GM19438 (cell line): ENCODE measurements around the gene ITGBL1.

Experiments used
- ATAC-seq: cut with Tn5 transposase; IDR thresholded peaks from one replicate; pipeline ENCODE4 v1.9.1; 2021; ENCODE audit warnings: low read depth; ENCODE audit not compliant: unreplicated experiment

ITGBL1 gene, protein sequence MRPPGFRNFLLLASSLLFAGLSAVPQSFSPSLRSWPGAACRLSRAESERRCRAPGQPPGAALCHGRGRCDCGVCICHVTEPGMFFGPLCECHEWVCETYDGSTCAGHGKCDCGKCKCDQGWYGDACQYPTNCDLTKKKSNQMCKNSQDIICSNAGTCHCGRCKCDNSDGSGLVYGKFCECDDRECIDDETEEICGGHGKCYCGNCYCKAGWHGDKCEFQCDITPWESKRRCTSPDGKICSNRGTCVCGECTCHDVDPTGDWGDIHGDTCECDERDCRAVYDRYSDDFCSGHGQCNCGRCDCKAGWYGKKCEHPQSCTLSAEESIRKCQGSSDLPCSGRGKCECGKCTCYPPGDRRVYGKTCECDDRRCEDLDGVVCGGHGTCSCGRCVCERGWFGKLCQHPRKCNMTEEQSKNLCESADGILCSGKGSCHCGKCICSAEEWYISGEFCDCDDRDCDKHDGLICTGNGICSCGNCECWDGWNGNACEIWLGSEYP

DNA sequence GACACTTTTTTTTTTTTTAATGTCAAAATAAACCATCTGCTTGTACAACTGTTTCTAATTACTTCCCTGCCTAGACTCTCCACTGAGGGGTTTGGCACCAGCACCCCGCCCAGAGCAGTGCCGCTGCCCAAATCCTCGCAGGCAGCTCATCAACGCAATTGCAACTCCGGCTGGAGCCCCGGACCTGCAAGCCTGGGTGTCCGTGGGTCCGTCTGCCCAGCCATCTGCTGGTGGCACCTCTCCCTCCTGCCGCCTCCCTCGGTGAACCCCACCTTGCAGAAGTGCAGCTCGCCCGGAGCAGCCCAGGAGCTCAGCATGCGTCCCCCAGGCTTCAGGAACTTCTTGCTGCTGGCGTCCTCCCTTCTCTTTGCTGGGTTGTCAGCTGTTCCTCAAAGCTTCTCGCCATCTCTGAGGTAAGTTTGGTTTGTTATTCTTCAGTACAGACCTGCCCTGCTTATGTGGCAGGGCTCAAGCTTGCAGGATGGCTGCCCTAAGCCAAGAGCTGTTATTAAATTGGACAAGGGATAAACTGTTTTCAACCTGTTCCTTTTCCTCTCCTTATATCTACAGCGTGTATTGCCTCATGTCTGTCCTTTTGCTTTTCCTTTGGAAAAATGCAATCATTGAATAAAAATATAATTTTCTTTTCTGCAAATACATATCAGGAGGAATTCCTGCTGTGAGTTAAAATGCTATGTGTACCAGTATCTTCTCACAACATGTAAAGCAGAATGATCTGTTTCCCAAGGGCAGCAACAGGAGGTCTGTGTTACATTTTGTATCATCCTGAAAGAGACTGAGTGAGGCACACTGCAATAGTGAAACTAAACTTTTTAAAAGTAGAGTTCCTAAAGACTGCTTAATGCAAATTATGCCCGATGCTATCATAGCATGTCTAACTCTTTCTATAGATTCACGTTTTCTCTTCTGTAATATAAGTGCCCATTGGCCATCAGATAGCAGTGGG lies at the start of gene ITGBL1:
TSS of gene ITGBL1 (plus strand) at position 157 of the 967 bp plus-strand sequence. CDS start at position 316, 159 bp downstream.
- peak; percentile 70 for ATAC-seq

- no peak for ATAC-seq
Observed at GRCh38 chr13:101406791-101407190, 45.7 kb upstream of the ITGBL1 start.

GRCh38 chr13:101408154-101408553 lies 44.3 kb upstream of the ITGBL1 start:
- no peak for ATAC-seq

GRCh38 chr13:101408992-101409656 lies 43.4 kb upstream of the ITGBL1 start:
- no peak for ATAC-seq

DNA sequence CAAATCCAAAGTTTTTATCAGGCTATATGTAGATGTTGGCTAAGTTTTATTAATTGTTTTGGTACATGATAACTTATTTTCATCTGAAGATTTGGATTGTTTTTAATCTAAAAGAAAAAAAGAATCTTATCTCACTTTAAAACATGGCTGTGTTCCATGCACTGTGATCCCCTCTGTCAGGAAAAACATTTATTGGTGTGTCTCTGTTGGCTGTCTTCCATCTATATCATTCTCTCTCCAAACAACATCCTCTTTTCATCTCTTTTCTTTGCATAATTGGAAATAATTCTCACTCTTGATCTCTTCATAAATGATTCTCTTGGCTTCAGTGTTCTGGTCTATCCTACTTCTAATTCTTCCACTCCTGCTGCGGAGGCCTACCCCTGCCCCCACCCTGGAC lies 40.4 kb upstream of the ITGBL1 start:
- no peak for ATAC-seq

GRCh38 chr13:101415358-101416174 lies 36.9 kb upstream of the ITGBL1 start:
- ATAC-seq = peak; percentile 2

GRCh38 chr13:101416181-101417042 lies 36.1 kb upstream of the ITGBL1 start, which contains the start of gene NALCN:
NALCN (minus strand) TSS chr13:101416508; CDS start chr13:101399126, 17,382 bp downstream.
- ATAC-seq = peak; percentile 50

DNA sequence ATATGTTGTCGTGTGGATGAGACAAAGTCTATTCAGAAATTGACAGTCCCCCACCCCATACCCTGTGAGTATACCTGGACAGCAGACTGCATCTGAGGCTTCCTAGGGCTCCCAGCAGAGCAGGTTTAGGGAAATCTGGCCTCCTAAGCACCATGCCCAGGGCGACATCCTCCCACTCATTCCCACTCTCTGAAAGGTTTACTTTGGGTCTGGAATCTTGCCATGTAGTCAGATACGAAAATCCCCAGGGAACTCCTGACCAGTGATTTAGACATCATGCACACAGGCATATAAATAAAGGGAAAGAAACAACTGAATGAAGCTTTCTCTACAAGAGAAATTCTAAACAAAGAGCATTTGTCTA lies 35.5 kb upstream of the ITGBL1 start:
- peak; percentile 18 for ATAC-seq

DNA sequence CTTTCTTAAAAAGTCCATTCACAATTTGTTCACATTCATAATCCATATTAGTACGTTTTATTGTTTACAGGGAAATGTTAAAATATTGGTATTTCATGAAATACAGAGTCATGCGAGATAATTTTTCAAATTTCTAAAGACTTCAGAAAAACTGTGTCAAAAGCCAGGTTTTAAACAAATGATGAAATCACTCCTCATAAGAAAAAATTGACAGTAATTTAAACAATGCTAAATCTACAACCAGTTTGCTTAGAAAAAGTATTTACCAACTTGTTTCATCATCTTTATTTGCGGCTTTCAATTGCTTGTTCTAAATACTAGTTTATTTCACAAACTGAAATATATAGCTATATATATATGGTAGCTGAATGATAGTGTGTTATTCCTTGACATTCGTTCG lies 35.0 kb upstream of the ITGBL1 start:
- ATAC-seq = no peak

GRCh38 chr13:101423872-101424271 lies 28.6 kb upstream of the ITGBL1 start:
- no peak for ATAC-seq

GRCh38 chr13:101424381-101425155 lies 27.9 kb upstream of the ITGBL1 start:
- no peak for ATAC-seq

DNA sequence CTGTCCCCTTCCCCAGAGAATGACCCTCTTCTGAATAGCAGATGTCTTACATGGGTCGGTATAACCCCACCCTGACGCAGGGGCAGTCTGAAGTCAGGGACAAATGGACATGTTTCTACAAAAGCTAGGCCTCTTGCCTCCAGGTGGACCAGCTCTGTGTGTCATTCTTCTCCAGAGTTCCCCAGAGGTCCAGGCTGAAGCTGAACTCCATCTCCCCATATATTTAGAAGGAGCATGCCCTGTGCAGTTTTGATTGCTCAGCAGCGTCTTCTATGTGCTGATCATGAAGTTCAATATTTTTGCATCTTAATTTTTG lies 27.4 kb upstream of the ITGBL1 start:
- ATAC-seq = no peak

- no peak for ATAC-seq
Observed at GRCh38 chr13:101425623-101426022, 26.9 kb upstream of the ITGBL1 start.

- no peak for ATAC-seq
Observed at GRCh38 chr13:101429733-101430132, 22.7 kb upstream of the ITGBL1 start.

DNA sequence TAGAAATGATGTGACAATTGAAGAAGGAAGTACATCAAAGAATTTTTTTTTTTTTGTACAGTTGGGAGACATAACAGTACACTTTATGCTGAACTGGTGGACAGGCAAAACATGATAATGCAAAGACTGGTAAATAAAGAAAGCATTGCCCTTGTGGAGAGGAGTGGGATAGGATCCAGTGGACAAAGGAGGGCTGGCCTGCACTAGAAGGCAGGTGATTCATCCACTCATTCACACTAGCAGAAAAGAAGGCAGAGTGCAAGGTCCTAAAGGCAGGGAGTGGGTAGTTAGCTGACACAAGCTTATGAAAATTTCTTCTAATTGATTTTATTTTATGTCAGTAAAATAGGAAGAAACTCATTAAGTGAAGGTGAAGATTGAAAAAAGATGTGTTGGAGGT lies 18.6 kb upstream of the ITGBL1 start:
- ATAC-seq = no peak

GRCh38 chr13:101434486-101434885 lies 18.0 kb upstream of the ITGBL1 start:
- ATAC-seq = no peak

GRCh38 chr13:101447852-101448251 lies 4.6 kb upstream of the ITGBL1 start:
- no peak for ATAC-seq
